Transverse colon (tissue), 3 donors: ENCODE measurements around the gene CDA.

Experiments
- EP300 ChIP-seq: sonication (generic); formaldehyde crosslinking; IDR thresholded peaks from one replicate; pipeline ENCODE4 v1.6.1; 2017; ENCODE audit warnings: antibody characterized with exemption, low read depth
- POLR2A ChIP-seq: fragments of 450-650 bp; IDR thresholded peaks from one replicate; pipeline ENCODE4 v1.6.1; 2016; ENCODE audit warnings: antibody characterized with exemption, mild to moderate bottlenecking, moderate library complexity
- TF ChIP-seq, protein P1 (sequence below), 5 experiments: fragments of 200-600 bp in 3 of 5; fragments of 450-650 bp in 2 of 5; sonication (generic) in 3 of 5; IDR thresholded peaks; 1 replicate in 2 of 5; 2 replicates in 3 of 5; pipeline ENCODE4 v1.5.1; 2016 to 2017; ENCODE audit warnings: antibody characterized with exemption in 5 of 5, inconsistent platforms in 3 of 5, mild to moderate bottlenecking in 2 of 5, moderate library complexity in 1 of 5

DNA sequence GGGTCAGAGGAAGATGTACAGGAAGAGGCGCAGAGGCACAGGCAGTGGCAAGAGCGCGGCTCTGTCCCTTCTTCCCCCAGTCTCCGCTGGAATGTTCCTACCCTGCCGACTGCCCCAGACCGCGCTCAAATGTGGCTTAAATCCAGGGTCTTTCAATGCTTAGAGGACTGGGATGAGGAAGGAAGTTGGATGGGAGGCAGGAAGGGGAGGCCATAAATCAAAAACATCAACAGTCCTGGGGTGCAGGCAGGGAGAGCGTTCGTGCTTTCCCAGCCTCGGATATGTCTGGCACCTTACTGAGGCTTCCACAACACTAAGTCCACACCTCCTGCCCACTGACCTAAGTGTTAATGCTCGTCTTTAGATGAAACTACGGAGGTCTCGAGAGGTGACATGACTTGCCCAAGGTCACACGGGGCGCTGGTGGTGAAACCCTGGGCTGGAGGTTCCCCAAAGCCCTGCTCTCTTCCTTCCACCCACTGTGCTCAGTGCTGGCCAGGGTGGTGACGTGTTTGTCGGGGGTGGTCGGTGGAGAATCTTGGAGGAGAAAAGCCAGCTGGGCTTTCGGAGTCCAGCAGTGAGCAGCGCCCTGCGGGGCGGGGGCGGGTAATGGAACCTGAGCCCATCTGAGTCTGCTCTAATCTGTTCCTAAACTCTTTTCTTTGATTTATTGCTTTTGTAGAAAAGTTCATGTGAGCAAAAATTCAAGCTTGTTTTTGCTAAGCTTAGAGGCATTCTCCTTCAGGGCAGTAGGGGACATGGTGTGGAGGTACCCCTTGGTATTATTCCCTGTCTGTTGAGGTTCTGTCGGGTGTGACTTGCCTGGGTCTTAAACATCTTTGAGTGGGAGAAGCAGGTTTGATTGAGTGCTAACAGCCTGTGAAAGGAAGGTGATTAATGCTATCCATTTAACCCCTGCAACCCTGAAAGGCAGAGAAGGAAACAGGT, 708 bp downstream of the CDA start:
- no peak for TF ChIP-seq POLR2A
- TF ChIP-seq, protein P1, sequence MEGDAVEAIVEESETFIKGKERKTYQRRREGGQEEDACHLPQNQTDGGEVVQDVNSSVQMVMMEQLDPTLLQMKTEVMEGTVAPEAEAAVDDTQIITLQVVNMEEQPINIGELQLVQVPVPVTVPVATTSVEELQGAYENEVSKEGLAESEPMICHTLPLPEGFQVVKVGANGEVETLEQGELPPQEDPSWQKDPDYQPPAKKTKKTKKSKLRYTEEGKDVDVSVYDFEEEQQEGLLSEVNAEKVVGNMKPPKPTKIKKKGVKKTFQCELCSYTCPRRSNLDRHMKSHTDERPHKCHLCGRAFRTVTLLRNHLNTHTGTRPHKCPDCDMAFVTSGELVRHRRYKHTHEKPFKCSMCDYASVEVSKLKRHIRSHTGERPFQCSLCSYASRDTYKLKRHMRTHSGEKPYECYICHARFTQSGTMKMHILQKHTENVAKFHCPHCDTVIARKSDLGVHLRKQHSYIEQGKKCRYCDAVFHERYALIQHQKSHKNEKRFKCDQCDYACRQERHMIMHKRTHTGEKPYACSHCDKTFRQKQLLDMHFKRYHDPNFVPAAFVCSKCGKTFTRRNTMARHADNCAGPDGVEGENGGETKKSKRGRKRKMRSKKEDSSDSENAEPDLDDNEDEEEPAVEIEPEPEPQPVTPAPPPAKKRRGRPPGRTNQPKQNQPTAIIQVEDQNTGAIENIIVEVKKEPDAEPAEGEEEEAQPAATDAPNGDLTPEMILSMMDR (IDR thresholded peaks at IDR 0.05) = no peak
- no peak for TF ChIP-seq EP300
